Endothelial cell of umbilical vein (primary cell): ENCODE data around the gene PMAIP1.

Experiments used
- CTCF ChIP-seq, 2 donors: IDR thresholded peaks; 1 replicate in 1 of 2; 2 replicates in 1 of 2; pipeline ENCODE4 v1.5.1; 2011; ENCODE audit warnings: low read length in 2 of 2, mild to moderate bottlenecking in 2 of 2, moderate library complexity in 2 of 2, control low read depth in 1 of 2, inconsistent platforms in 1 of 2, low read depth in 1 of 2; ENCODE audit not compliant: insufficient read depth in 1 of 2; ENCODE audit errors: extremely low read depth in 1 of 2
- EZH2 ChIP-seq: IDR thresholded peaks from 2 replicates; pipeline ENCODE4 v1.6.1; 2012; ENCODE audit warnings: borderline replicate concordance, low read depth, mild to moderate bottlenecking, moderate library complexity, low read length, inconsistent platforms; ENCODE audit not compliant: severe bottlenecking
- JUN ChIP-seq: IDR thresholded peaks from 2 replicates; pipeline ENCODE4 v1.6.1; 2011; ENCODE audit warnings: borderline replicate concordance, low read depth; ENCODE audit not compliant: insufficient read length, insufficient read depth
- MYC ChIP-seq: IDR thresholded peaks from one replicate; pipeline ENCODE4 v1.6.1; 2011; ENCODE audit warnings: mild to moderate bottlenecking, low read depth, low read length
- POLR2A ChIP-seq: IDR thresholded peaks from 2 replicates; pipeline ENCODE4 v1.6.1; 2012; ENCODE audit warnings: low read depth, mild to moderate bottlenecking, control low read depth, low read length
- POLR2AphosphoS5 ChIP-seq: IDR thresholded peaks from 2 replicates; pipeline ENCODE4 v1.6.1; 2012; ENCODE audit warnings: low read depth, mild to moderate bottlenecking, control low read depth, low read length, moderate library complexity; ENCODE audit not compliant: insufficient read depth
- TF ChIP-seq, protein P1 (sequence below): IDR thresholded peaks from 2 replicates; pipeline ENCODE4 v1.6.1; 2011; ENCODE audit not compliant: insufficient read depth, insufficient read length

- no peak for TF ChIP-seq MYC
- TF ChIP-seq POLR2A: no peak
- no peak for TF ChIP-seq CTCF (IDR thresholded peaks at IDR 0.05; ENCODE audit: extremely low read depth in 1 of 2, insufficient read depth in 1 of 2, low read depth in 1 of 2, low read length in 2 of 2)
- no peak for TF ChIP-seq JUN
- TF ChIP-seq POLR2AphosphoS5: no peak
- TF ChIP-seq EZH2: no peak
- TF ChIP-seq, protein P1, sequence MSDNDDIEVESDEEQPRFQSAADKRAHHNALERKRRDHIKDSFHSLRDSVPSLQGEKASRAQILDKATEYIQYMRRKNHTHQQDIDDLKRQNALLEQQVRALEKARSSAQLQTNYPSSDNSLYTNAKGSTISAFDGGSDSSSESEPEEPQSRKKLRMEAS: no peak
Measured at GRCh38 chr18:59932401-59932800, 32.6 kb downstream of the PMAIP1 start.
